Measurements from ENCODE around the gene KRTAP5-3.

KRTAP5-3 gene

GRCh38 chr11:1643146-1643690, 35.0 kb upstream of the KRTAP5-3 start:
- DNase-seq (ENCODE audit: low spot score), result no peak

DNA sequence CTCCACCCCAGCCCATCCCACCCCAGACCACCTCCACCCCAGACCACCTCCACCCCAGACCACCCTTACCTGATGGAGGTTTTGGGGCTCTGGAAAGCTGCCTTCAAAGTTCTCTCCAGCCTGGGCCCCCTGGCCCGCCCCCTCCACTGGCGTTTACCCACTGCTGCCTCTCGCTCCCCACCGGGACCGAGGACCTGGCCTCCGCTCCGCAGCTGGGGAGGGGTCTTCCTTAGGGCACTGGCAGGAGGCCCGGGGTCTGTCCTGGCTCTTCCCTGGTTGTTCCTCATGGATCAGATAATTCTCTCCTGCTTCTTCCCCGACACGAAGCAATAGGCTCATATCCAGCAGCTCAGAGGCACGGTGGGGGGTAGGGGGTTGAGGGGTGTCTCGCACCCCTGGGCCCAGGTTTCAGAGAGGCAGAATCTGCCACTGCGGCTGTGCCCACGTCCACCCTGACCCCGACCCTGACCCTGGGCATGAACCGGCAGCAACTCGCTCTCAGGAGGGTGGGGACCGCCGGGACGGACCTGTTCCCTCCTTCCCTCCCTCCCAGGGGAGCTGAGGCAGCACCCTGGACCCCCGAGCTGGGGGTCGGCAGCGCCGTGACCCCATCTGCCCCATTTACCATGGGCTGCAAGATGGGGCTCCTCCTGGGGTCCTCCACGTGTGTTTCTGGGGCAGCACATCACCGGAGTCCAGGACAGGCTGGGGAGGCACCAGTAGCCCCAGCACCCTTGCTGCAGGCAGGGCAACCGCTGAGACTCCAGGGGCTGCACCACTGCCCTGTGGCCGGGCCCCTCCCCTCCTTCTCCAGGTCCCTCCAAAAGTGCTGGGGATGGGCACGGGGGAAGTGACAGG, 34.3 kb upstream of the KRTAP5-3 start:
- no peak for DNase-seq (ENCODE audit: low spot score)

- no peak for DNase-seq (ENCODE audit: low spot score)
Observed at GRCh38 chr11:1641096-1641495, 32.8 kb upstream of the KRTAP5-3 start.

DNA sequence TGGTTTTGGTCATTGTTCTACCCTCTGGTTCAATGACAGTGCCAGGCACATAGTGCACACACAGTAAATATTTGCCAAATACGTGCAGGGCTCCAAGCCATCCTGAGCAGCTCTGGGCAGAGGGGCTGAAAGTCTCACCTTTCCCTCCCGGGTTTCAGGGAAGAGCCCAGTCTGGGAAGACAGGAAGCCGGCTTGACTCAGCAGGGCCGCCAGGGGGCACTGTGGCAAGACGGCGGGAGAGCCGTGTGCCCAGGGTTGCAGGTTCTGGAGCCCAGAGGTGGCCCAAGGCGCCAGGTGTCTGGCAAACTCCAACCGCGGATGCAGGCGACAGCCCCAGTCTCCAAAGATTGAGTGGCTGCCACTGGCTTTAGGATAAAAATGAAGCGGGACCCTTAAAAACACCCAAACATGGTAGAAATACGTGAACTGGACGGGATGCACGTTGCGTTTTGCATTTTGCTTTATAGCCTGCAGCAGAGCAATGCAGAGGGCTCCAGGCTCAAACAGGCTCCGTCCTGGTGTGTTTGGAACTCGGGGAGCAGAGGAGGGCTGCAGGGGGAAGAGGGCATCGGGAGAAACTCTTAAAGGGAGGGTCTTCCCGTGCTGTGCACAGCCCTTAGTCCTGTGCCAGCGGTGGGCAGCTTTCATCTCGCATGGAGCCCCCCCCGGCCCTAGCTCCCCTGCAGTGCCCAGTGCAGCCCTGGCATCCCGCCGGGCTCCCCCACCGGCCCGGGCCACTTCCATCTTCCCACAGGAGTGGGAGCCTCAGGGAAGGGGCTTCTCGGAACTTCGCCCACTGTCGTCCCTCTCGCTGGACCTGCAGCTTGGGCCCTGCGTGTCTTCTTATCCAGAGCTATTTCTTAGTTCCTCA, 32.0 kb upstream of the KRTAP5-3 start:
- DNase-seq (ENCODE audit: low spot score), result peak; percentile 22

GRCh38 chr11:1639666-1640065, 31.4 kb upstream of the KRTAP5-3 start:
- no peak for DNase-seq (ENCODE audit: low spot score)

- peak; percentile 70 for DNase-seq (ENCODE audit: low spot score)
Observed at GRCh38 chr11:1639102-1639620, 30.9 kb upstream of the KRTAP5-3 start.

- DNase-seq (ENCODE audit: low spot score), result no peak
Observed at GRCh38 chr11:1638344-1638743, 30.1 kb upstream of the KRTAP5-3 start.

DNA sequence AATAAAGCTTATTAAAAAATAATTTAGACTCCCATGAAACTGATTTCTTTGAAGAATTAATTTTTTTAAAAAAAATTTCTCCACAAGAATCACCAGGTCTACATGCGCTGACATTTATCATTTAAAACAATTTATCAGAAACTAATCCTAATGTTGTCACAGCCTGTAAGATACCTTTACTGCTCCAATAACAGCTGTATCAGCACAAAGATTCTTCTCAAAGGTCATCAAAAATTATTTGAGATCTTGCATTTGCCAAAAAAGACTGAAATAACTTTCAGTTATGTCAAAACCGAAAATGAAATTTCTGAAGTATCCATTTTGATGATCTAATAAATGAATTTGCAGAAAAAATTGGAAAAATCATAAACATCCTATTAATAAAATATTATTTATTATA, 29.4 kb upstream of the KRTAP5-3 start:
- DNase-seq (ENCODE audit: low spot score), result no peak

- DNase-seq (ENCODE audit: low spot score), result no peak
Observed at GRCh38 chr11:1636291-1636950, 28.2 kb upstream of the KRTAP5-3 start.

GRCh38 chr11:1633864-1634263, 25.6 kb upstream of the KRTAP5-3 start:
- DNase-seq (ENCODE audit: low spot score), result no peak

DNA sequence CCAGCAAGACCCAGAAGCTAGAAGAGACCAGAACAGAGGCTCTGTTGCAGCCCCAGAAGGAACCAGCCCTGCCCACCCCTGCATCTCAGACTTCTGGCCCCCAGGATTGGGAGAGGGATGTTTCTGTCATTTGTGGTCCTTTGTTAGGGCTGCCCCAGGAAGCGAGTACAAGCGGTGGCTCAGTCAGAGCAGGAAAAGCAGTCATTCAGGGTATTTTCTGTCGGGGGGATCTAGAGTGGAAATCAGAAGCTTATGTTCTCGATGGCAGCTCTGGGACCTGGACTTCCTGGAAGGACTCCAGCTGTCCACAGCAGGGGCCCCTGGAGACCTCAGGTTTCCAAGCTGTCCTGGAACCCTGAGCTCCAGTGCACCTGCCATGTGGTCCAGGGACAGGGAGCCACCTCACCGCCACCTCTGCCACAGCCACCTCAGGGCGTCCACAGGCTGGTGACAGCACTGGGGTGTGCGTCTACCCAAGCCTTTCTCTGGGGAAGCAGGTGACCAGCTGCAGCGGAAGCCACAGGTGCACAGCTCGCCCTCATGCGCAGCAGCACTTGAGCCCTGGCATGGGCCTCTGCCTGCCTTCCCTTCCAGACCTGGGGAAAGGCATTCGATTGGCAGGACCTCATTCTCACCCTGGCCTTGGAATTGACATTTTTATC, 23.9 kb upstream of the KRTAP5-3 start:
- DNase-seq (ENCODE audit: low spot score), result peak; percentile 33

DNA sequence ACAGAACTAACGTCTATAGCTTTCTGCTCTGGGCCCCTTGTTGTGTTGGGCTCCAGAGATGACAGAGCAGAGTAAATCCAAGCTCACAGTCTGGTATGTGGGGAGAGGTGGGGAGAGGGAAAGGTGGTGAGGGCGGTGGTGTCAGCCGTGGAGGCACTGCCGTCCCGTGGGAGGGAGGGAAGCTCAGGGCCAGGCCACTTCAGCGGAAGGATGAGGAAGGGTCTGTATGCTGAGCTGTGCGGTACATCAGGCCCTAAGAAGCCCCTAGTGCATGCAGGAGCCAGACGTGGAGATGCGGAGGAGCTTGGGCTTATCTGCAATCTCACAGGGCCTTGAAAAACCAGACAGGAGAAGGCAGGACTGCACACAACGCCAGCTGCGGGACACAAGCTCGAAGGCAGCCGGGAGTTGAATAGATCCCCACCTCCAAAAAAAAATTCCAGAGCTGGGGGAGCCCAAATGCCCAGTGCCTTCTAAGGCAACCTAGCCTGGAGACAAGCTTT, 22.9 kb upstream of the KRTAP5-3 start:
- DNase-seq (ENCODE audit: low spot score), result no peak

DNA sequence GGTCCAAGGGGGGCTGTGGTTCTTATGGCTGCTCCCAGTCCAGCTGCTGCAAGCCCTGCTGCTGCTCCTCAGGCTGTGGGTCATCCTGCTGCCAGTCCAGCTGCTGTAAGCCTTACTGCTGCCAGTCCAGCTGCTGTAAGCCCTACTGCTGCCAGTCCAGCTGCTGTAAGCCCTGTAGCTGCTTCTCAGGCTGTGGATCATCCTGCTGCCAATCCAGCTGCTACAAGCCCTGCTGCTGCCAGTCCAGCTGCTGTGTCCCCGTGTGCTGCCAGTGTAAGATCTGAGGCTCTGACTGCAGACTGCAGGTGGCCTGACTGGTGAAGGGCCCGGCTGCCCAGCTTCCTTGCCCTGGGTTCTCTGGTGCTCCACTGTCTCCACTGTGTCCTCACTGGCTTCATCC, 22.0 kb upstream of the KRTAP5-3 start:
- DNase-seq (ENCODE audit: low spot score), result no peak

- DNase-seq (ENCODE audit: low spot score), result no peak
Observed at GRCh38 chr11:1629326-1630185, 21.3 kb upstream of the KRTAP5-3 start, which contains the start of gene KRTAP5-5. KRTAP5-5 (plus strand) TSS chr11:1629775; CDS start chr11:1629841, 66 bp downstream.

GRCh38 chr11:1628506-1629325, 20.5 kb upstream of the KRTAP5-3 start:
- DNase-seq (ENCODE audit: low spot score), result peak; percentile 40

- no peak for DNase-seq (ENCODE audit: low spot score)
Observed at GRCh38 chr11:1625541-1625940, 17.3 kb upstream of the KRTAP5-3 start.

DNA sequence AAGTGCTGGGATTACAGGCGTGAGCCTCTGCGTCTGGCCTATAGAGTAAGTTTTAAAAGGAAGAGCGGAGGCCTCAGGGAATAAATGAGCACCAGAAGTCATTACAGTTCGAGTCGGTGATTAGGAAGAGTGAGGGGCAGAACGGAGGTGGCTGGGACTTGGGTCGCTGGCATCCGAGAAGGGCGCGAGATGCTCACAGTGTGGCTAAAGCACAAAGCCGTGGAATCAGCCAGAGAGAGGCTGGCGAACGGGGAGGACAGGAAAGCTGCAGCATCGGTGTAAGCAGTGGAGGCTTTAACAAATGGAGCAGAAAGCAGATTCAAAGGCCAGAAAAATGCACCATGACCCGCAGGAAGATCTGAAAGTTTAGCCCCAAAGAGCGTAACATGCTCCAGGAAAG, 16.4 kb upstream of the KRTAP5-3 start:
- DNase-seq (ENCODE audit: low spot score), result no peak

DNA sequence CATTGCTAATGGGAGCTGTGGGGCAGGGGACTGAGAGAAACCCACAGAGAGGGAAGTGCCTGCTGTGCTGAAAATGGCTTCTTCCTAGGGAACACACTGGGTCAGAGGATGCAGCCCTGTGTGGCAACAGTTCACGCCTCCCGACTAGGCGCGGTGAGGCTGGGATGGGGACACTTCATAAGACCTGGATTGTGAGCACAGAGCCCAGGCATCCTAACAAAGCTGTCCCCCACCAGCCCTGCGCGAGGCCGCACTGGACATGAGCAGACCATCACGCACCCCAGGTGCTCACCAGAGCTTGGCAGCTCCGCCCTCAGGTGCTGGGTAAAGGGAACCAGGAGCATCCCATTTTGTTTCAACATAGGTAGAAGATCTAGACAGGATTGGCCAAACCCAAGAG, 15.5 kb upstream of the KRTAP5-3 start:
- no peak for DNase-seq (ENCODE audit: low spot score)

- DNase-seq (ENCODE audit: low spot score), result no peak
Observed at GRCh38 chr11:1622086-1622485, 13.8 kb upstream of the KRTAP5-3 start, which contains the start of gene KRTAP5-4. KRTAP5-4 (minus strand) TSS chr11:1622138; CDS start chr11:1622093, 45 bp downstream.
